ENCODE data around the gene ZFHX3.

GRCh38 chr16:73013974-73014373 is 34.0 kb downstream of the ZFHX3 start:
- TF ChIP-seq CTCF (IDR thresholded peaks at IDR 0.05 in 8 of 11, conservative IDR thresholded peaks at IDR 0.05 in 3 of 11) (no peak), POLR2AphosphoS5 (IDR thresholded peaks at IDR 0.05) (no peak)
